Measurements from ENCODE around the gene TRMT61A. TPM values are rescaled to one million over a fixed set of nuclear protein-coding genes. Genes with fewer than 3 reads are reported as not detected.

Gene TRMT61A
- total RNA-seq, result 5.3 and 6.7 TPM in 2 replicates

GRCh38 chr14:103528587-103529382 lies at the start of gene TRMT61A:
Gene TRMT61A, plus strand, starts transcription at chr14:103529196. Its CDS starts 783 bp downstream, at chr14:103529979.

GRCh38 chr14:103522649-103523574 lies 6.1 kb upstream of the TRMT61A start, which contains the start of gene CKB:
Gene CKB, minus strand, starts transcription at chr14:103522830. Its CDS starts 337 bp downstream, at chr14:103522493.

GRCh38 chr14:103562429-103563225 lies 33.6 kb downstream of the TRMT61A start, which contains the start of the genes BAG5 and COA8:
Gene BAG5, minus strand, starts transcription at chr14:103562657. Its CDS starts 1,493 bp downstream, at chr14:103561164.
Gene COA8, plus strand, starts transcription at chr14:103562960. Its CDS starts 42 bp downstream, at chr14:103563002.

Small RNA genes within 50 kb of the gene (small RNA-seq; reads per million reads assigned to genes)
- gene RNU4-68P, result not detected
- gene RNU7-160P, result not detected

Other genes with a start within 250 kb of the TRMT61A start
- 281 and 330 TPM in 2 replicates for gene EIF5, start 195.0 kb upstream of the TRMT61A start, total RNA-seq
- gene MARK3, start 143.8 kb upstream of the TRMT61A start, total RNA-seq, result 126 and 130 TPM in 2 replicates
- gene CKB, start 6.4 kb upstream of the TRMT61A start, total RNA-seq, result 1.6 and 1.9 TPM in 2 replicates
- 48.4 and 48.9 TPM in 2 replicates for gene BAG5, start 33.5 kb downstream of the TRMT61A start, total RNA-seq
- gene COA8, start 33.8 kb downstream of the TRMT61A start, total RNA-seq, result 33.9 and 39.0 TPM in 2 replicates
- 272 and 299 TPM in 2 replicates for gene KLC1, start 100.0 kb downstream of the TRMT61A start, total RNA-seq
- 22.5 and 27.0 TPM in 2 replicates for gene XRCC3, start 186.3 kb downstream of the TRMT61A start, total RNA-seq
- 51.0 and 54.8 TPM in 2 replicates for gene ZFYVE21, start 186.6 kb downstream of the TRMT61A start, total RNA-seq

All from thoracic aorta endothelial cell (primary cell).